KMS-11 (cell line): ENCODE results near the gene APCDD1.

Experiments used
- H2AFZ ChIP-seq: fragments of 200-600 bp; sonication (generic); 2 replicates; pipeline ENCODE4 v1.6.1; 2016; ENCODE audit warnings: antibody characterized with exemption, mixed run types, low read depth
- H3K27ac ChIP-seq: fragments of 200-600 bp; sonication (generic); 2 replicates; pipeline ENCODE4 v1.6.1; 2016; ENCODE audit warnings: mild to moderate bottlenecking, mixed run types
- H3K27me3 ChIP-seq: fragments of 200-600 bp; sonication (generic); 2 replicates; pipeline ENCODE4 v1.6.1; 2017; ENCODE audit warnings: mild to moderate bottlenecking, low read depth, mixed run types, moderate library complexity; ENCODE audit not compliant: insufficient read depth
- H3K36me3 ChIP-seq: fragments of 200-600 bp; sonication (generic); 2 replicates; pipeline ENCODE4 v1.6.1; 2017; ENCODE audit warnings: mild to moderate bottlenecking, mixed run types; ENCODE audit not compliant: insufficient read depth
- H3K4me1 ChIP-seq: fragments of 200-600 bp; sonication (generic); 2 replicates; pipeline ENCODE4 v1.6.1; 2016; ENCODE audit warnings: mild to moderate bottlenecking, low read depth, mixed run types; ENCODE audit not compliant: poor library complexity, severe bottlenecking
- H3K4me2 ChIP-seq: fragments of 200-600 bp; sonication (generic); 2 replicates; pipeline ENCODE4 v1.7.0; 2016; ENCODE audit warnings: mild to moderate bottlenecking, mixed run types
- H3K4me3 ChIP-seq: fragments of 200-600 bp; sonication (generic); IDR thresholded peaks from 2 replicates; pipeline ENCODE4 v1.6.1; 2017; ENCODE audit warnings: low read depth, low read length, mixed read lengths; ENCODE audit not compliant: insufficient read depth
- H3K79me2 ChIP-seq: fragments of 200-600 bp; sonication (generic); 2 replicates; pipeline ENCODE4 v1.6.1; 2016; ENCODE audit warnings: low read depth, mixed run types; ENCODE audit not compliant: insufficient read depth
- H3K9ac ChIP-seq: fragments of 200-600 bp; sonication (generic); 2 replicates; pipeline ENCODE4 v1.6.1; 2016; ENCODE audit warnings: mild to moderate bottlenecking, mixed run types
- H4K20me1 ChIP-seq: fragments of 200-600 bp; sonication (generic); 2 replicates; pipeline ENCODE4 v1.6.1; 2016; ENCODE audit warnings: mild to moderate bottlenecking, mixed run types; ENCODE audit not compliant: insufficient read depth
- TF ChIP-seq, protein P1 (sequence below): fragments of 200-600 bp; sonication (generic); conservative IDR thresholded peaks from 2 replicates; pipeline ENCODE4 v1.6.1; 2017; ENCODE audit warnings: low read depth, mild to moderate bottlenecking, antibody characterized with exemption, low read length, moderate library complexity, mixed read lengths

Gene APCDD1

DNA sequence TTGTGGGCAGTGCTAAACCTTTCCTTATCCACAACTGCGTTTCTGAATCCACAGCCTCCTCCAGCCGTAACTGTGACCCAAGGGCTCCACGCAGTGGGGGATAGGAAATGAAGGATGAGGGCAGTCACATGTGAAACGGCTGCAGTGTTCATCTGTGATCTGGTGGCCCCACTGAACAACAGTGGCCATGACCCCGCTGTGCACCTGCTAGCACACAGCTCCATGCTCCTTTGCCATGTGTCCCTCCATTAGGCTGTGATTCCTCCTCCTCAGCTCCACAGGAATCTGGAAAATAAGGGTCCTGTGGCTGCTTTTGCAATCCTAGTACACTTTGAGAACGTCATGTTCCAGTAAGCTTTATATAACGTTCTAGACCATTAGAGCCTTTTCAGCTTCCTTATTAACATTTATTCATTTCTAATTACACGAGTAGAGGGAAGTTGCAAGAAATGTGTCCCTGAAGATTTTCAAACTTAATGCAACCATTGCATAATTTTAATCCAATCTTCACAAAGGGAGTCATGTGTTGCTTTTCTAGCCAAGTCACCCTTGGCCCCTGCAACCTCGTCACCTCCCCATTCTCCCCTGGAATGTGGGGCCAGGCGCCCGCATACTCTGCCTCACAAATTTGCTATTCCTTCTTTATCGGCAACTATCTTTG lies 64.3 kb downstream of the APCDD1 start:
- Histone ChIP-seq H3K4me3 (no peak overlapping the region), H3K4me2 (no peak overlapping the region), H3K79me2 (no peaks in the 10 kb centered on the region), H3K9ac (no peak overlapping the region), H4K20me1 (no peaks in the 10 kb centered on the region), H3K27me3 (no peaks in the 10 kb centered on the region), H2AFZ (no peak overlapping the region), H3K4me1 (no peaks in the 10 kb centered on the region), H3K36me3 (no peaks in the 10 kb centered on the region), H3K27ac (no peak overlapping the region)
- TF ChIP-seq, protein P1, sequence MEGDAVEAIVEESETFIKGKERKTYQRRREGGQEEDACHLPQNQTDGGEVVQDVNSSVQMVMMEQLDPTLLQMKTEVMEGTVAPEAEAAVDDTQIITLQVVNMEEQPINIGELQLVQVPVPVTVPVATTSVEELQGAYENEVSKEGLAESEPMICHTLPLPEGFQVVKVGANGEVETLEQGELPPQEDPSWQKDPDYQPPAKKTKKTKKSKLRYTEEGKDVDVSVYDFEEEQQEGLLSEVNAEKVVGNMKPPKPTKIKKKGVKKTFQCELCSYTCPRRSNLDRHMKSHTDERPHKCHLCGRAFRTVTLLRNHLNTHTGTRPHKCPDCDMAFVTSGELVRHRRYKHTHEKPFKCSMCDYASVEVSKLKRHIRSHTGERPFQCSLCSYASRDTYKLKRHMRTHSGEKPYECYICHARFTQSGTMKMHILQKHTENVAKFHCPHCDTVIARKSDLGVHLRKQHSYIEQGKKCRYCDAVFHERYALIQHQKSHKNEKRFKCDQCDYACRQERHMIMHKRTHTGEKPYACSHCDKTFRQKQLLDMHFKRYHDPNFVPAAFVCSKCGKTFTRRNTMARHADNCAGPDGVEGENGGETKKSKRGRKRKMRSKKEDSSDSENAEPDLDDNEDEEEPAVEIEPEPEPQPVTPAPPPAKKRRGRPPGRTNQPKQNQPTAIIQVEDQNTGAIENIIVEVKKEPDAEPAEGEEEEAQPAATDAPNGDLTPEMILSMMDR = no peak

DNA sequence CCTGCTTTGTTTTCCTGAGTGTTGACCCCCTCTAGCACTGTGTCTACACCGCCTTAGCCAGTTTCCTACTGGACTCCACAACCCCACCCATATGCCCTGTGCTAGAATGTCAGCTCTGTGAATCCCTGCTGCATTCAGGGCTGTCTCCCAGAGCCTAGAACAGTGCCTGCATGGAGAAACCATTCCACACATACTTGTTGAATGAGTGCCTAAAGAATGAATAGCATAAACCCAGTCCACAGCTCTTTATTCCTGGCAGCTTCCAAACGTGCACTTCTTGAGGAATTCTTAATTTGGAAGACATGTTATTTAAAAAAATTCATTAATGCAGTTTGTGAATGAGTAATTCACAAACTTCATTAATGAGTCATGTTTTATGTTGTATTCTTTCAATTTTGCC lies 64.9 kb downstream of the APCDD1 start:
- Histone ChIP-seq H3K4me2 (no peak overlapping the region), H3K79me2 (no peaks in the 10 kb centered on the region), H3K4me1 (no peaks in the 10 kb centered on the region), H2AFZ (no peak overlapping the region), H3K4me3 (no peak overlapping the region), H4K20me1 (no peaks in the 10 kb centered on the region), H3K27me3 (no peaks in the 10 kb centered on the region), H3K36me3 (no peaks in the 10 kb centered on the region), H3K27ac (no peak overlapping the region), H3K9ac (no peak overlapping the region)
- TF ChIP-seq, protein P1 = no peak

- H3K4me3 ChIP-seq = no peak overlapping the region
Observed at GRCh38 chr18:10519999-10520935, 65.8 kb downstream of the APCDD1 start.

GRCh38 chr18:10521566-10521965 lies 67.1 kb downstream of the APCDD1 start:
- no peak overlapping the region for H2AFZ ChIP-seq
- peaks cover 4% of the 10 kb centered on the region for H3K4me1 ChIP-seq
- H3K36me3 ChIP-seq = no peaks in the 10 kb centered on the region
- peaks cover 4% of the 10 kb centered on the region; the same call in 1 of the 2 replicates for H3K79me2 ChIP-seq
- no peaks in the 10 kb centered on the region for H4K20me1 ChIP-seq
- no peak overlapping the region for H3K27ac ChIP-seq
- H3K9ac ChIP-seq = no peak overlapping the region
- H3K4me2 ChIP-seq = no peak overlapping the region
- TF ChIP-seq, protein P1 = no peak
- H3K27me3 ChIP-seq = no peaks in the 10 kb centered on the region
- H3K4me3 ChIP-seq = no peak overlapping the region

More at GRCh38 chr18:10519999-10520935, 65.8 kb downstream of the APCDD1 start:
- H4K20me1 ChIP-seq = no peaks in the 10 kb centered on the region
- H3K9ac ChIP-seq = no peak overlapping the region
- peaks cover 1% of the 10 kb centered on the region for H3K4me1 ChIP-seq
- H3K36me3 ChIP-seq = no peaks in the 10 kb centered on the region
- H3K27ac ChIP-seq = no peak overlapping the region
- H3K4me2 ChIP-seq = no peak overlapping the region
- no peaks in the 10 kb centered on the region for H3K79me2 ChIP-seq
- H2AFZ ChIP-seq = no peak overlapping the region
- no peaks in the 10 kb centered on the region for H3K27me3 ChIP-seq
- TF ChIP-seq, protein P1 = peak; percentile 53
